Measurements from ENCODE around the gene PWWP3B. TPM values are rescaled to one million over a fixed set of nuclear protein-coding genes. Genes with fewer than 3 reads are reported as not detected.

PWWP3B gene
- total RNA-seq, 1 donor from 2014 or later: 0.06 TPM

GRCh38 chrX:106208154-106208553 is 40.0 kb downstream of the PWWP3B start:
- no peak overlapping the region for H3K4me3 ChIP-seq (ENCODE audit: low read depth, low read length)
- TF ChIP-seq CTCF (conservative IDR thresholded peaks at IDR 0.05; ENCODE audit: low read depth, low read length): no peak
- no peak for DNase-seq (ENCODE audit: low read depth)

Other genes with a start within 250 kb of the PWWP3B start
- gene SERPINA7, start 129.6 kb upstream of the PWWP3B start, total RNA-seq: not detected in 2 replicates

Data from epithelial cell of proximal tubule (primary cell).